ENCODE data around the gene PIP4P1.

DNA sequence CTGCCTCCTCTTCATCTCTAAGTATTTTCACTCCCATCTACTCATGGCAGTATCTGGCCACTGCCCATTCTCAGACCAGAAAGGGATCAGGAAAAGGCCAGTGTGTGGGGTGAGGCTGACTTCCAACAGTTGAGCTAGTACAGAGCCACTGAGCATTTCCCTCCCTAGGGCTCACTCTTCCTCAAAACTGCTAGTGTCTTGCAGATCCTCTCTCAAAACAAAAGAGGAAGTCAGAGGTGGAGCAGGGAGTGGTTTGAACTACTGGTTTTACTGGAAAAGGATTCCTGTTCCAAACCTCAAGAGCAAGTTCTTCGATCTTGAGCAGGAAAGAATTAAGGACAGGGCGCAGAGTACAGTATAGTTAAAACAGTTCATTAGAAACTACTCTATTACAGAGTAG lies 32.4 kb upstream of the PIP4P1 start:
- TF ChIP-seq EZH2 (IDR thresholded peaks at IDR 0.05; ENCODE audit: borderline replicate concordance, low read length) = no peak
- TF ChIP-seq, protein P1, sequence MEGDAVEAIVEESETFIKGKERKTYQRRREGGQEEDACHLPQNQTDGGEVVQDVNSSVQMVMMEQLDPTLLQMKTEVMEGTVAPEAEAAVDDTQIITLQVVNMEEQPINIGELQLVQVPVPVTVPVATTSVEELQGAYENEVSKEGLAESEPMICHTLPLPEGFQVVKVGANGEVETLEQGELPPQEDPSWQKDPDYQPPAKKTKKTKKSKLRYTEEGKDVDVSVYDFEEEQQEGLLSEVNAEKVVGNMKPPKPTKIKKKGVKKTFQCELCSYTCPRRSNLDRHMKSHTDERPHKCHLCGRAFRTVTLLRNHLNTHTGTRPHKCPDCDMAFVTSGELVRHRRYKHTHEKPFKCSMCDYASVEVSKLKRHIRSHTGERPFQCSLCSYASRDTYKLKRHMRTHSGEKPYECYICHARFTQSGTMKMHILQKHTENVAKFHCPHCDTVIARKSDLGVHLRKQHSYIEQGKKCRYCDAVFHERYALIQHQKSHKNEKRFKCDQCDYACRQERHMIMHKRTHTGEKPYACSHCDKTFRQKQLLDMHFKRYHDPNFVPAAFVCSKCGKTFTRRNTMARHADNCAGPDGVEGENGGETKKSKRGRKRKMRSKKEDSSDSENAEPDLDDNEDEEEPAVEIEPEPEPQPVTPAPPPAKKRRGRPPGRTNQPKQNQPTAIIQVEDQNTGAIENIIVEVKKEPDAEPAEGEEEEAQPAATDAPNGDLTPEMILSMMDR (conservative IDR thresholded peaks at IDR 0.05 in 1 of 2, IDR thresholded peaks at IDR 0.05 in 1 of 2; ENCODE audit: extremely low read depth in 1 of 2, insufficient read depth in 1 of 2, low read depth in 1 of 2, low read length in 2 of 2) = no peak

Measured in mammary epithelial cell (primary cell).